ENCODE results near the gene SORCS3.

Gene SORCS3

DNA sequence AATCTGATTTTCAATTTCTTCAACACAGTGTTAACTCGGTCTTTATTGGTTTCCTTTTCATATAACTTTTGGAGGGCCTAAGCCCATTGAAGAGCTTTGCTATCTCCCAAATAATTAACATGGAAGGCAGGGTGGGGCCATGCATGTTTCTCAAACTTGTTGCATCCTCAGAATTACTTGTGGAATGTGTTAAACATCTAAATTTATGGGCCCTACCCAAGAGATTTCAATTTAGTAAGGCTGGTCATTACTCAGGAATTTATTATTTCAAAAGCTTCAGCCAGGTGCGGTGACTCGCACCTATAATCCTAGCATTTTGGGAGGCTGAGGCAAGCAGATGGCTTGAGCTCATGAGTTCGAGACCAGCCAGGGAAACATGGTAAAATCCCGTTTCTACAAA lies 208.9 kb downstream of the SORCS3 start:
- no peak for DNase-seq (ENCODE audit: low read depth)

DNA sequence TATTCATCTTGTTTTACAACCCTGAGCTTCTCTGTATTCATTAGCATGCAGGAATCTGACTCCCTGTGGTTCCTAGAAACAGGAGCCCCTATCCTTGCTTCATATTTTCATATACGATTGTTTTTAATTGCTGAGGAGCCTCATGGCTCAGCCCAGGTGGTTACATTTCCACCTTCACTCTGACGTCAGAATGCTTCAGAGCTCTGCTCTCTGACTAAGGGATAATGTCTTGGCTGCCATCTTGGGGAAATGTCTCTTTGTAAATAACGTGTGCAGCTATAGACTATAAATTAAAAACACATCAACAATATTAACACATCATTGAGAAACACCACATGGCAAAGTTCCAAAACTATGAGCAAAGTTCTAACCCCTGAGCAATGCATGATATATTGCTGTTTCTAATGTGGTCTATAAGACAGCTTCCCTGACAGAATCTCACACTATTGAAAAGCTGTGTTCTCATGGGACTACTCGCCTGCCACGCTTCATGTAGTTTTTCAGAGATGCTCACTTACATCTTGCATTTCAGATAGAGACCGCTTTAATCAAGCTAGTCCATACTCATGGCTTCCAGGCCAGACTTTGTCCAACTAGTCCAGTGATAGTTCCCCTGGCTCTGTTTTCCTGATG lies 227.0 kb downstream of the SORCS3 start:
- DNase-seq (ENCODE audit: low read depth): no peak

DNA sequence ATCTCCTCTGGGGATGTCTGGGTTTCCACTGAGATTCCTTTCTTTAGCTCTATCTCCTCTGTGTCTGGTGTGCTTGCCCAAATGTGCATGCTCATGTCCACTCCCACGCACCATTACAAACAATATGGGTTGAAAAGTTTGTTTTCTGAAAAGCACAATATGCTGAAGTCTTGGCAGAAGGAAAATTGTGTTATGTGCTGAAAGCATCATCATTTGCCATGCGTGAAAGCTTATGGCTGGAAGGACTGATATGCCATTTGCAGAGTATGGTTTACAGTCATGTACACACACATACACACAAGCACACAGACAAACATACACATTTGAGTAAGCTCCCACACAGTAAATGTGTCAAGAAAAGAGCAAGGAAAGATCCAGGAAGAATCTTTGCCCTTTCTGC lies 231.6 kb downstream of the SORCS3 start:
- DNase-seq (ENCODE audit: low read depth): no peak

DNA sequence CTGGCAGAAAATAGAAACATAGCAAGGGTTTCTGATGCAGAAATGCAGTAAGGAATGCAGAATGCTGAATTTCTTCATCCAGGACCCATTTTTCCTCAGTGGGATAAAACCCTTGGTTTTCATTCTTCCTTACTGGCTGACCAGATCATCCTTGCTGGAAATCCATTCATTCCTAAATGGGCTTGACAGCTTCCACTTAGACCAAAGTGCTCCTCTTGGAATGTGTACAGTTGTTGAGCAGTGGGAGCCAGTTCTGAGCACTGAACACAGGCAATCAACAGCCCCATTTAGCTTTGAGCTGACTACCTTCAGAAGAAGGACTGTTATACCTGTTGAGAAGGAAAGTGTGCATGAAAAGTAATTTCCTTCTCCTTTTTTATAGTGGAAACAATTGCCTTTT lies 232.1 kb downstream of the SORCS3 start:
- no peak for DNase-seq (ENCODE audit: low read depth)

DNA sequence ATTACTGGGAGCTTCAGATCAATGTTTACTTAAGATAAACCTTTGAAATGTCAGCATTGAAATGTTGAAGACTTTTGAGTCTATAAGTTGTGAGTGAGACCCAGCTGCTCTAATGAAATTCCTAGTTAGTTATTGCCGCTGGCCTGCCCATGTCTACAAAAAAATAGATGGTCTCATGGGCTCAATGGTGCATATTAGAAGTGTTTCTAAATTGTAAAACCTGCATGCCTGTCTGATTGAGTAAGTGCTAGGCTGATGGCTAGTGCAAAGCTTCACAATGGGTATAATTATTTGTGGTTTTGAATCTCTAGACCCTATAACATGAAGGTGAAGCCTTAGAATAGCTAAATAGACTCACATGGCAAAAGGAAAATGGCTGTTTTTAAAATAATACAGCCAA lies 234.5 kb downstream of the SORCS3 start:
- no peak for DNase-seq (ENCODE audit: low read depth)

DNA sequence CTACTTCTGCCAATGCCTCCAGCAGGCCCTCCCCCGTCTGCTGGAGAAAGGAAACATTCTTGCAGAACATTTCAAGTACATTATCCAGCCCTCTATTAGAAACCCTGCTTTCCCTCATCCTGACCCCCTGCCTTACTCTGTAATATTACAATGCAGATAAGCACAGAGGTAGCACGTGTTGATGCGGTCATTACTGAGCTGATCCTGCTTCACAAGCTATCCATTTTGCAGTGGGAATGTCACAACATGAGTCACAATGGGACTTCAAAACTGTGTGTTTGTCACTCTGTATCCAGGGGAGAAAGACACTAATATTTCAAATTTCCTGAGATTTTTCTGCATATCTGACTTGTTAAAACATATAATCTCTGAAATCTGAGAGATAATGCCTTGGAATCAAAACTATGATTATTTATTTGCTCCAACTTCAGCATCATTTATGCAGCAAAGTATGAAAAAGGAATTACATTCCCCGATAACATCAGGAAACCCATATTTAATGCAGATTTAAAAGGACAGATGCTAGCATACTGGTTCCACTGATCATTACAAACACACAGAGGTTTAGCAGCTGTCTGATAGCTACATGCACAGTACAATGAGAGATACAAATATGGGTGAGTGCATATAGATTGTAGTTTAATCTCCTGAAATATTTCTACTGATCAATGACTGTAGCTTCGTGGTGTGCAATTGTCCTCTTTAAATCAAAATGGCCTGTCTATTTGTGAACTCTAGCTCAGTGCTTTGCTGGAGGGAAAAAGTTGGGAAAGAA lies 239.7 kb downstream of the SORCS3 start:
- no peak for DNase-seq (ENCODE audit: low read depth)

DNA sequence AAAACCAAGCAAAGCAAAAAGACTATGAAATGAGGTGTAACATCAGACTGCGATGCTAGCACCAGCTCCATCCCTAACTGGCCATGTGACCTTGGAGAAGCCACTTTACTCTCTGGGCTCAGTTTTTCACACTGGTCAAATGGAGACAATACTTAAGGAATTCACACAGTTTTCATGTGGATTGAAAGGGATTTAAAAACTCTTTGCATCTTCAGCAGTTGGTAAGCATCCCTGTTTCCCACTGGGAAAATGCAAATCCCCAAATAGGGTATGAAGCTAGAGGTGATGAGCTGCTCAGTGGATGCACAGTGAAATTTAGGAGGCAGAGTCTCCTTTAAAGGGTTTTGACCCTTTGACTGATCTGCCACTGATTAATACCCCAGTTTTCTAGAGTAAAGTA lies 240.7 kb downstream of the SORCS3 start:
- no peak for DNase-seq (ENCODE audit: low read depth)

DNA sequence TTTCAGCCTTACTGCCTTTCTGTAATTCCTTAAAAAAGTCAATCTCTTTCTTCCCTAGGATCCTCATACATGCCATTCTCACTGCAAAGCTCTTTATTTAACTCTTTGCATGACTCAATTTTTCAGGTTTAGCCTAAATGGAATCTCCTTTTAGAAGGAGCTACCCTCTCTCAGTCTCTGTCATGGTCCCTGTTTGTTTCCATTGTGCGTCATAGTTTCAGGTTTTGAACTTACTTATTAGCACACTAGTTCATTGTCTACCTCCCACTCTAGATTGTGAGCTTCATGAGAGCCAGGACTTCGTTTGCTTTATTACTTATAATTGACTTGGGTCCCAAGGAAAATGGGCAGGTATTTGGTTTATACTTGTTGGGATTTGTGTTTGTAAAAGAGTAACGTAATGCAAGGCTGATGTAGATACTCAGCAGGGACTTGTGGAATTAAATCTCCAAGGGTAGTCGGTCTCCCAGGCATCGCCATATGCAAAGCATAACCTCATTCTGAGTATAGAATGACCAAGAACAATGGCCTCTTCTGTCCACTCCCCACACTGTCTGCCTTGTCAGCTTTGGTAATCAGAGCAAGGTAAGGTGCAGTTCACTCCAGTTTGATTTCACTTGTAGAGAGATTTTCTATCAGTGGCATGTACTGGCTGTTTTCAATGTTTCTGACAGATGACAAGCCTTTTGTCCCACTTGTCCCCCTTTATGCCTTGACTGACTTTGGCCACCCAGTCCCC lies 252.0 kb downstream of the SORCS3 start:
- DNase-seq (ENCODE audit: low read depth): no peak

DNA sequence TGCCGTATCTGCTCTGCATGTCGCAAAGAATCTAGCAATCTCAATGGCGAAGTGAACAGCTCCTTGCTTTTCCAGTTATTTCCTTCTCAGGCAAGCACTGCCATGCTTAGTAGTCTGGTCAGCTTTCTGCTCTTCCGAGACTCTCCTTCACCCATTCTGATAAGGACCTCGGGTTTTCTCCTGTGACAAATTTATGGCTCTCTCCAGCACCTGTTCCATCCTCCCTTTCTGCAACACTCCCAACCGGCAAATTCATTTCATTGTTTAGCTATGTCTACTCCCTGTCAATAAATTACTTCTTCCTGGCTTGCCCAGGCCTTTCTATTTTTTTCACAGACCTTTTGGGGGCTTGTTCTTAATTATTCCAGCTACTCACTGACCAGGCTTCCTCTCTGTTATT lies 252.6 kb downstream of the SORCS3 start:
- no peak for DNase-seq (ENCODE audit: low read depth)

DNA sequence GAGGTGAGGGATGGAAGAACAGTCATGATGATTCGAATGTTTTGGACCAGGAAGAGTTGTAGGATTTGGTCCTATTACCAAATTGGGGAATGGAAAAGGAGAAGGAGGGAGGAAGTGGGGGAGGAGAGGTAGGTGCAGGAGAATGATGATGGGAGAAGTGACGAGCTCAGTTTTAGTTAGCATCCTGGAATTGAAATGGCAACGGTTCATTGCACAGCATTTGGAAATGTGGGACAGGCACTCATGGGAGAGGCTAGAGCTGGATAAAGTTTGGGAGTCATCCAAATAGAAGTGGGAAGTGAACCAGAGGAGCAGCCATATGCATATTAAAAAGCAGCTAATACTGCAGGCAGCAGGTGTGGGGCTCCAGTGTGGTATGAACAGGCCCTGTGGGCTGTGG lies 253.6 kb downstream of the SORCS3 start:
- no peak for DNase-seq (ENCODE audit: low read depth)

DNA sequence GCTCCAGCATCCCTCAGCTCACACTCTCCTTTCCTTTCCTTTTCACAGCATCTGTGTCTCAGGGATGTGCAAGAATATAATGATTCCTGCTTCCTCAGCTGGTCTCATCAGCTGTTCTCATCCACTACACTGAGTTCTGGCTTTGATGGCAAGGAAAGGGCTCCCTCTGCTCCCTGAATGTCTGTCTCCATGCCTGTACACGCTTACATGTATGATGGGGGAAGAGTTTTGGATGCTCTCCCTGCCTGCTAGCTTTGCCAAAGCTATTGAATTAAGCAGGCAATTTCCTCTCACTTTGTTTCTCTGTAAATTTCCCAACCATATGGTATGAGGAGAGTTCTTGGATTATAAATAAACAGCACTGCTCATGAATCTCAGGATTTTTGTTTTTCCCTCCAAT lies 254.5 kb downstream of the SORCS3 start:
- no peak for DNase-seq (ENCODE audit: low read depth)

DNA sequence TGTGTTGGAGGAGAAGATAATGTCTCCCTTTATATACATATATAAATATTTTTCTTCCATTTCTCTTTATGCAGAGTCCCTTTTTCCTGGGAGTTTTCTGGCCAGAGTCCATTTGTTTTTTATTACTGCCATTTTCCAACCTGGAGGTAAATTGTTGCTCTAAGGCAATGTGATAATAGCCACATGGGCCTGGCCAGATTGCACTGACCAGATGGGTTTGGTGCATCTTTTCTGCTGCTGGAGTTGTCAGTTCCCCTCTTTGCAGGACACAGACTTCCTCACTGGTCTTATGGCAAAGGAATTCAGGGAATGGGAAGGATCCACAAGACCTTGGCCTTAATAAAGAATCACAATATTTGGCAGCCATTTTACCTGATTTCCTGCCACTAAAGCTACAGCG lies 254.9 kb downstream of the SORCS3 start:
- DNase-seq (ENCODE audit: low read depth): no peak

DNA sequence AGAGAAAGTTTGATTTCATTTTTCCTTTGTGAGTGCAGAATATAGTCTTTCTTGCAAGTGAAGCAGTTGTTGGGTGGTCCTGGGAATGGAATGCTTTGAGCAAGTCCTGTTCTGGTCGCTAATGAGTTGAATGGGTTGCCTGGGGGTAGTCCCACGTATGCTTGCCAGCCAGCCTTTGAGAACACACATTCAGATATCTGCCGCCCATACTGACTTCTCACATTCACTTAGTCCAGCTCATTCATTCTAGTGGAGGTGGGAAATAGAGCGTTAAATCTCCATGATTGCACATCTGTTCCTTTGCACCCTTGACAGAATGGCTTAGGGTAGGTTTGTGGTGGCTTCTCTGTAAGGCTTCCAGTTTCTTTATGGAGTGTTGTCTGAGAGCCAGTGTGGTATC lies 256.6 kb downstream of the SORCS3 start:
- no peak for DNase-seq (ENCODE audit: low read depth)

DNA sequence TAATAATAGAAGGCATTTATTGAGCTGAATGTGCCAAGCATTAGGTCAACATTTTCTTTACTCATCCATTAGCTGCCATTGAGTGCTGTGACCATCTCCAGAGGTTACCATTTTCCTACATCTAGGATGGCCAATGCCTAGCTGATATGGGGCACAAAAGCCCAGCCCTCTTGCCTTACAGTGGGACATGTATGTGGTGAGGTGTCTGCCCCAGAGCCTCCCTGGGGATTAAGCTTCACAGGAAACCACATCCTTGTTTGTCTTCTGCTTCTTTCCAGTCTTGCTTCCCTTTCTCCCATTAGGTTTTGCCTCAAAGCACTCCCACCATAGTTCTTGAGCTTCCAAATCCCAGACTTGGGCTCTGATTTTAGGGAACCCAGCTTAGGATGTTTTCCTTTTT lies 258.7 kb downstream of the SORCS3 start:
- DNase-seq (ENCODE audit: low read depth): no peak

DNA sequence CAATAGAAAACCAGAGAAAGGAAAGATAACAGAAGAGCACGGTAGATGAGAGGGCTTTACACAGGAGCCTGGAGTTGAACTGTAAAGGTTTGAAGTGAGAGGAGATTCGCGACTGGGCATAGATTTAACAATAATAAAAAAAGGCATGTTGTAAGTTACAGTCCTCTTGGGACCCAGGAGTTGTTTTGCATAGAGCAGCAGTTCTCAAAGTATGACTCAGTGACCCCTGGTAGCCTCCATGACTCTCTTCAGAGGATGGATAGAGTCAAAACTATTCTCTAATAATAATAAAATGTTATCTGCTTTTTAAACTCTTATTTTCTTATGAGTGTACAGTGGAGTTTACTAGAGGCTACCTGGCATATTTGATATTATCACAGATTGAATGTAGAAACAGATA lies 262.3 kb downstream of the SORCS3 start:
- no peak for DNase-seq (ENCODE audit: low read depth)

DNA sequence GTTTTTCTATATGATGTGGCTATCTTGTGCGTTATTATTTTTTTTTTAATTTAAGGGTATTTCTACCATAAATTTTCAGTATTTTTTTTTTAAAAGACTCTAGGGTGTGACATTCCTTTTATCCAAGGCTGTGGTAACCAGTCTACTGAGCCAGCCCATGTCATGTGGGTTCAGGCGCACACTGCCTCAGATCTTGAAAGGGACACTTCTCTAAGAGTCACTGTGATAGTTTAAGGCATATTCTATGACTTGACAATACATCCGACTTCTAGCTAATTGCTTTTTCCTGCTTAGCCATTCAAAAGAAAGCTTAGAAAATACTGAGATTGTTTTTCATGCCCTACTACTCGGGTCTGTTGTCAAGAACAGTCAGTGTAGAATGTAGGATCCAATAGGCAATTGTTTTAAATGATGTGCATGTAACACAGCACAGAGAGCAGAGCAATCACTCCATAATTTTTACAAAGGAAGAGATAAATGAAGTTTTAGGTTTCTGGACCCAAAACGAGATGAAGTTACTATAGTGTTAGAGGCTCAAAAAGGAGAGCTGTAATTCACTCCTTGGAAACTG lies 263.7 kb downstream of the SORCS3 start:
- no peak for DNase-seq (ENCODE audit: low read depth)

DNA sequence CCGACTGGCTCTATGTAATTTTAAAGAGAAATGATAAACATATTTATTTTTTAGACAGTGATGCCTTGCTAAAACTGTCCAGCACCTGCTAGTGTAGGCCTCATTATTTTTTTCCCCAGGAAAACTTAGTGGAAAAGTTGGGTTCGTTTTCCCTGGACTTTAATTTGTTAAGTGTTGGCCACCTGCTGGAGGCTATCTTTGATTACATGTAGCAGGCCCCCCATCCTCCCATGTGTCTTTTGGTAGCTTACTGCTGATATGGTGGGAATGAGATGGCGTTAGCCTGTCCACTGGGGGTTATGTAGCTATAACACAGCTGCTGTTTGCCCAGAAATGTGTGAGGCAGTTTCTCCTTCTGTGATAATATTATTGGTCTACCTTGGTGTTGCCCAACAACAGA lies 265.0 kb downstream of the SORCS3 start:
- no peak for DNase-seq (ENCODE audit: low read depth)

DNA sequence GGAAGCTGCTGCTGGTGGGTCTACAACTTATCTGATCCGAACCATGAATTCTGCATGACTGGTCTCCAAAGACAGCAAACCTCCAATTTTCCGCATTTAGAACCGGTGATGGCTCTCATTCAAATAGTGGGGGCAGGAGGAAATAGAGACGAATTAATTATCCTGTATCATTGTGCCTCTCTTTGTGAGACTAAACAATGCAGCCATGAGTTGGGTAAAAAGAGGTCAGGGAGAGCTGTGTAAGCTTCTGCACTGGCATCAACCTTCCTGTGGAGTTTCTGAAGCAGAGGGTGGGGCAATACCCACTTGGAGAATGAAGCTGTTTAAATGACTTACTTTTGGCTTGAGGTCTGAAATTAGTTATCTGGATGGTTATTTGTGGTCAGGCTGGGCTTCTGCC lies 266.4 kb downstream of the SORCS3 start:
- no peak for DNase-seq (ENCODE audit: low read depth)

DNA sequence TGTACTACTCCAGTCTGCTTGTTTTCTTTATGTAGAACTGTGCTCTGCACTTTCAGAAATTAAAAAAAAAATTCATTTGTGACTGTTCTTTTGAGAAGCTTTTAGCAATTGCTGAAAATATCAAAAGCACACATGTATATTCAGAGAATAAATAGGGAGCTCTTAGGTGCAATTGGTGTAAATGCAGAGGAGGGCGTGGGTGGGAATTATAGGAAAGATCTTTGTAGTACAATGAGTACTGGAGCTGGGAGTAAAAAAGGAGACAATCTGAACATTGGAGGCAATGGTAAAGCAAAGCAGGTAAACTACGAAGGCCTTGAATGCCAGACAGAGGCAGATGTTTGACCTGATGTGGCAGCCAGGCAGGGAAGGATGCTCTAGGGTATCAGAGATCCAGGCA lies 267.5 kb downstream of the SORCS3 start:
- no peak for DNase-seq (ENCODE audit: low read depth)

DNA sequence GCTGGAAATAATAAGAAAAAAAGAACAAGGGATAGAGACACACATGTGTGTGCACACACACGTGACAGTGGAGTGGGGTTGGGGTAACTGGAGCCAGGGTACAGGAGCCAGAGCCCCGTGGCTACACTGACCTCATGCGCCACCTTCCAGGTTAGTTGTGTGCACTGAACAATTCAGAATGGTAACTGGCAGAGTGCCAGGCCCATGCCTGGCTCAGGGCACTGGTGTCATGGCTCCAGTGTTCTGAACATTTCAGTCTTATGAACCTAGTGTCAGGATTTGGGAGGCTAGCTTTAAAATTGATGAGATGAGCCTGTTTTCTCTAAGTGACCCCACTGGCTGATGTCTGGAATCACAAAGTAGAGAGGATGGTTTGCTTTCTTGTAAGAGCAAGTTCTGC lies 269.6 kb downstream of the SORCS3 start:
- no peak for DNase-seq (ENCODE audit: low read depth)

DNA sequence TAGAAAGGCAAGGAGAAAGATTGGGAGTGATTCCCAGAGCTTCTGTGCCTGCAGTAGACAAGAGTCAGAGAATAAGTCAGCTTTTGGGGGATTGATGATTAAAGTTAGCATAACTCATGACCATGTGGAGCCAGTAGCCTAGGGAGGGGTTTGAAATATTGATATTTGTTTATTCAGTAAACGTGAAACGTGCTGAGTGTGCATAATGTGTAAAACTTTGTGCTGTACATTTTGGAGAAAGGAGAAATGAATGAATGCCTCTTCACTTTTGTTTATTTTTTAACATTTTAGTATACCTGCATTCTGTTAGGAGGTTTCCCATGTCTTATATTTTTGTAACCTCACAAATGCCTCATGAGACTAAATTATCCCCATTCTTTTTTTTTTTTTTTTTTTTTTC lies 272.3 kb downstream of the SORCS3 start:
- DNase-seq (ENCODE audit: low read depth): no peak

DNA sequence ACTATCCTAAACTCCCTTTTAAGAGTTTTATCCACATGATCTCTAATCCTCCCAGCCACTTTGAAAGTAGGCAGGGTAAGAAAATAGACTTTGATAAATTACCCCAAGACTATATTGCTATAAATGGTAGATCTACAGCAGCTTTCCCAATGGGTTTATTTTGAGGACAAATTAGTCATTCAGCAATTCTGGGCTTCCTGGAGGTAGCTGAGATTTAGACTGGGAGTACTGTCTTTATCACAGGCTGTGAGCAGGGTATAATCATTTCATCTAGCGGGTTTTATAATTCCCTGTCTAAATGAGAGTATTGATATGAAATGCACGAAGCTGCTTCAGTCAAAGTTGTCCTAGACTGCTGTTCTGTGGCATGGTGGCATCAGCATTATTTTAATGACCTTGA lies 279.4 kb downstream of the SORCS3 start:
- DNase-seq (ENCODE audit: low read depth): no peak

DNA sequence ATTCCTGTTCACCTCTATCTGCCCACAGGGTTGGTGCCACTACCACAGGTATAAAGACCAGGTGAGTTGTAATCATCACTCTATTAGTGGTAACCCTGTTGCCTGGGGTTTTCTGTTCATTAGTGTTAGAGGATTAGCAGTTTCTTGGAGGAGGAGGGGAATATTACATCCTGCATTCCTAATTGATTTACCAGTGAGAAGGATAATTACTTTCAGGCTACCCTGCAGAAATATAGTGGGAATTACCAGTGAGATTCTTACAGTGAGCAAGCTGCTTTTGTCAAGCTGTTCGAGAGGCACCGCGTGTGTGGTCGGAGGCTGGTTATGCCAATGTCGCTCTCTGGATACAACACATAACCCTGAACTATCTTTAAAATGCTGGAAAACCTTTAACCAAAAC lies 280.7 kb downstream of the SORCS3 start:
- no peak for DNase-seq (ENCODE audit: low read depth)

Data from stimulated activated CD8-positive, alpha-beta memory T cell treated with anti-CD3 and anti-CD28 coated beads, Interleukin-15, amount 100 ng/mL, for 1 hour (primary cell).